IMR-90 (cell line): ENCODE data around the gene WLS. TPM values are rescaled to one million over a fixed set of nuclear protein-coding genes. Genes with fewer than 3 reads are reported as not detected.

Experiments used
- ATAC-seq: fragments of 200-7000 bp; cut with Tn5 transposase; 2 replicates; pipeline ENCODE4 v1.9.1; 2020; ENCODE audit warnings: low read depth, mild to moderate bottlenecking, moderate library complexity
- BruUV-seq: library from RNA; stranded (reverse); fragments of 400-500 nt; replicated peaks from 2 replicates; lab custom pipeline; 2021; lab: Mats Ljungman, UMichigan
- CTCF ChIA-PET: fragments of 300-600 bp; formaldehyde crosslinking; extraction: SDS; loops from one replicate; lab custom pipeline; 2021; ENCODE audit warnings: antibody characterized with exemption; lab: Yijun Ruan, JAX
- POLR2A ChIA-PET: fragments of 300-600 bp; sonication (Branson Sonifier 250); formaldehyde crosslinking; loops from one replicate; lab custom pipeline; 2022; ENCODE audit warnings: antibody characterized with exemption; ENCODE audit not compliant: unreplicated experiment; lab: Charles Lee
- DNase-seq: peaks from one replicate; pipeline ENCODE4 v3.0.0; 2013
- H2AFZ ChIP-seq: replicated peaks from 2 replicates; pipeline ENCODE3; 2013; ENCODE audit warnings: low read length, mild to moderate bottlenecking; ENCODE audit not compliant: poor library complexity
- H2AK5ac ChIP-seq: 2 replicates; pipeline ENCODE4 v1.6.1; 2013; ENCODE audit warnings: low read depth, low read length, inconsistent platforms
- H2AK9ac ChIP-seq: replicated peaks from 2 replicates; pipeline ENCODE3; 2013; ENCODE audit warnings: mild to moderate bottlenecking, low read depth, low read length, moderate library complexity; ENCODE audit not compliant: poor library complexity
- H2BK120ac ChIP-seq: 2 replicates; pipeline ENCODE4 v1.6.1; 2013; ENCODE audit warnings: low read depth, low read length, inconsistent platforms
- H2BK15ac ChIP-seq: 3 replicates; pipeline ENCODE4 v1.6.1; 2013; ENCODE audit warnings: low read depth, low read length, inconsistent platforms
- H2BK20ac ChIP-seq: 2 replicates; pipeline ENCODE4 v1.6.1; 2013; ENCODE audit warnings: low read depth, mild to moderate bottlenecking, inconsistent platforms, low read length, moderate library complexity
- H2BK5ac ChIP-seq: 2 replicates; pipeline ENCODE4 v1.6.1; 2013; ENCODE audit warnings: mild to moderate bottlenecking, low read depth, low read length, inconsistent platforms; ENCODE audit not compliant: poor library complexity, severe bottlenecking
- H3K14ac ChIP-seq: replicated peaks from 2 replicates; pipeline ENCODE4 v1.6.1; 2013; ENCODE audit warnings: low read depth, low read length, inconsistent platforms
- H3K18ac ChIP-seq: 2 replicates; pipeline ENCODE4 v1.6.1; 2013; ENCODE audit warnings: low read depth, low read length, control low read depth
- H3K23ac ChIP-seq: 2 replicates; pipeline ENCODE4 v1.6.1; 2013; ENCODE audit warnings: low read depth, low read length, inconsistent platforms
- H3K27ac ChIP-seq: 2 replicates; pipeline ENCODE4 v1.5.1; 2013; ENCODE audit warnings: mild to moderate bottlenecking, control low read depth, low read length; ENCODE audit not compliant: insufficient read depth
- H3K27me3 ChIP-seq: 2 replicates; pipeline ENCODE4 v1.6.1; 2013; ENCODE audit warnings: low read length; ENCODE audit not compliant: control insufficient read depth, insufficient read depth
- H3K36me3 ChIP-seq: 2 replicates; pipeline ENCODE4 v1.6.1; 2013; ENCODE audit warnings: low read length, mixed read lengths; ENCODE audit not compliant: control insufficient read depth, insufficient read depth
- H3K4ac ChIP-seq: 2 replicates; pipeline ENCODE4 v1.6.1; 2013; ENCODE audit warnings: low read depth, low read length, inconsistent platforms
- H3K4me1 ChIP-seq: 2 replicates; pipeline ENCODE4 v1.6.1; 2013; ENCODE audit warnings: low read length, mixed read lengths; ENCODE audit not compliant: control insufficient read depth, insufficient read depth
- H3K4me2 ChIP-seq: 2 replicates; pipeline ENCODE4 v1.6.1; 2013; ENCODE audit warnings: low read depth, mild to moderate bottlenecking, control low read depth, low read length, moderate library complexity
- H3K4me3 ChIP-seq: 2 replicates; pipeline ENCODE4 v1.5.1; 2013; ENCODE audit warnings: low read depth, mild to moderate bottlenecking, control low read depth, low read length, moderate library complexity; ENCODE audit not compliant: insufficient read depth
- H3K56ac ChIP-seq: 2 replicates; pipeline ENCODE4 v1.6.1; 2013; ENCODE audit warnings: low read length, inconsistent platforms; ENCODE audit not compliant: insufficient read depth; ENCODE audit errors: extremely low read depth
- H3K79me1 ChIP-seq, 2 experiments: 2 replicates each; pipeline ENCODE4 v1.6.1; 2013; ENCODE audit warnings: low read length in 2 of 2, inconsistent platforms in 1 of 2, low read depth in 1 of 2
- H3K9ac ChIP-seq: 2 replicates; pipeline ENCODE4 v1.6.1; 2013; ENCODE audit warnings: low read depth, low read length, control low read depth
- H3K9me1 ChIP-seq: 2 replicates; pipeline ENCODE4 v1.6.1; 2013; ENCODE audit warnings: low read length, inconsistent platforms; ENCODE audit not compliant: insufficient read depth
- H3K9me3 ChIP-seq: 2 replicates; pipeline ENCODE4 v1.6.1; 2013; ENCODE audit warnings: low read length; ENCODE audit not compliant: control insufficient read depth, insufficient read depth
- H4K20me1 ChIP-seq: 2 replicates; pipeline ENCODE4 v1.6.1; 2013; ENCODE audit warnings: low read length, inconsistent platforms; ENCODE audit not compliant: insufficient read depth
- H4K5ac ChIP-seq: 2 replicates; pipeline ENCODE4 v1.6.1; 2013; ENCODE audit warnings: mild to moderate bottlenecking, low read depth, low read length, control low read depth
- H4K8ac ChIP-seq, 2 experiments: 2 replicates each; pipeline ENCODE4 v1.6.1; 2013; ENCODE audit warnings: low read depth in 2 of 2, low read length in 2 of 2, control low read depth in 1 of 2, inconsistent platforms in 1 of 2
- H4K91ac ChIP-seq: 2 replicates; pipeline ENCODE4 v1.6.1; 2013; ENCODE audit warnings: low read depth, low read length, inconsistent platforms; ENCODE audit not compliant: insufficient read depth
- BHLHE40 ChIP-seq: fragments of 150-350 bp; IDR thresholded peaks from 2 replicates; pipeline ENCODE4 v1.6.1; 2016; ENCODE audit warnings: mild to moderate bottlenecking, low read depth, low read length
- CTCF ChIP-seq: conservative IDR thresholded peaks from 2 replicates; pipeline ENCODE4 v1.5.1; 2012; ENCODE audit warnings: mild to moderate bottlenecking, low read depth, low read length, improper control_type of control experiment
- ELK1 ChIP-seq: fragments of 150-350 bp; IDR thresholded peaks from 2 replicates; pipeline ENCODE4 v1.6.1; 2016; ENCODE audit warnings: low read depth, mild to moderate bottlenecking, low read length, moderate library complexity, borderline replicate concordance
- FOS ChIP-seq: fragments of 150-350 bp; IDR thresholded peaks from 2 replicates; pipeline ENCODE4 v1.6.1; 2016; ENCODE audit warnings: low read depth, low read length
- MAFK ChIP-seq: IDR thresholded peaks from 2 replicates; pipeline ENCODE4 v1.6.1; 2012; ENCODE audit warnings: low read depth, low read length, improper control_type of control experiment
- MAZ ChIP-seq: IDR thresholded peaks from 2 replicates; pipeline ENCODE4 v1.6.1; 2012; ENCODE audit warnings: low read depth, mild to moderate bottlenecking, low read length, improper control_type of control experiment, moderate library complexity, borderline replicate concordance
- MXI1 ChIP-seq: IDR thresholded peaks from 2 replicates; pipeline ENCODE4 v1.6.1; 2012; ENCODE audit warnings: low read depth, mild to moderate bottlenecking, low read length, moderate library complexity, borderline replicate concordance
- RAD21 ChIP-seq: IDR thresholded peaks from 2 replicates; pipeline ENCODE4 v1.6.1; 2012; ENCODE audit warnings: low read length, improper control_type of control experiment
- RCOR1 ChIP-seq: IDR thresholded peaks from 2 replicates; pipeline ENCODE4 v1.6.1; 2012; ENCODE audit warnings: mild to moderate bottlenecking, low read length, improper control_type of control experiment; ENCODE audit not compliant: insufficient replicate concordance
- RFX5 ChIP-seq: IDR thresholded peaks from 2 replicates; pipeline ENCODE4 v1.8.0; 2012; ENCODE audit warnings: low read depth, mild to moderate bottlenecking, low read length, moderate library complexity
- SMC3 ChIP-seq: fragments of 150-350 bp; IDR thresholded peaks from 2 replicates; pipeline ENCODE4 v1.6.1; 2016; ENCODE audit warnings: low read depth, mild to moderate bottlenecking, antibody characterized with exemption, low read length, moderate library complexity
- WGBS, 2 experiments: methylation state at CpG; one replicate each; pipeline versions ENCODE4 v1.1.5 to v1.1.7; 2013; ENCODE audit warnings: missing lambda C conversion rate in 2 of 2; ENCODE audit not compliant: insufficient read length in 1 of 2; ENCODE audit errors: extremely low coverage in 2 of 2; 5-methylcytosine and 5-hydroxymethylcytosine counted together
- dilution Hi-C: fragments of 300-500 bp; cut with HindIII; formaldehyde crosslinking; loops from one replicate; pipeline ENCODE4 v1.14.3; 2018; ENCODE audit warnings: low sequenced_read_pairs; ENCODE audit not compliant: unreplicated experiment
- in situ Hi-C: fragments of 300-500 bp; cut with MboI; formaldehyde crosslinking; loops from 3 replicates; pipeline ENCODE4 v1.14.3; 2019; ENCODE audit warnings: low sequenced_read_pairs, inconsistent platforms, mixed read lengths
- intact Hi-C: fragments of 100-400 bp; cut with micrococcal nuclease; formaldehyde crosslinking; loops from 2 replicates; pipeline ENCODE4 v1.10.0; 2022
- polyA plus RNA-seq, 3 experiments: library from polyadenylated mRNA; depleted of rRNA; stranded (reverse); fragments of >200 nt; gene quantifications; 2 replicates each; pipeline ENCODE4 v1.2.3, GENCODE V29; 2012; ENCODE audit warnings: low replicate concordance in 1 of 3
- total RNA-seq: library from RNA; depleted of rRNA; stranded (reverse); fragments of >200 nt; gene quantifications from 2 replicates; pipeline ENCODE4 v1.2.3, GENCODE V29; 2012

The WLS gene
- total and polyA plus RNA-seq, 2 of the 4 experiments (the other 2 are of a cell fraction): 152 to 157 TPM

GRCh38 chr1:68144856-68145255 is 87.5 kb downstream of the WLS start:
- Histone ChIP-seq H3K9ac (no peak overlapping the region), H3K4ac (no peak overlapping the region), H3K27me3 (no peaks in the 10 kb centered on the region), H4K5ac (no peak overlapping the region), H3K14ac (no peak overlapping the region), H2AFZ (no peak overlapping the region), H2BK120ac (no peak overlapping the region), H4K8ac (no peak overlapping the region), H3K18ac (no peak overlapping the region), H2AK9ac (no peak overlapping the region), H3K4me2 (no peak overlapping the region), H2BK15ac (no peak overlapping the region), H3K36me3 (peaks cover 42% of the 10 kb centered on the region), H3K4me1 (peaks cover 19% of the 10 kb centered on the region), H2BK20ac (no peak overlapping the region), H4K91ac (no peak overlapping the region), H3K9me3 (no peaks in the 10 kb centered on the region), H2BK5ac (no peak overlapping the region), H3K79me1 (peaks cover 0 to 25% of the 10 kb centered on the region in 2 experiments; a peak in 1 of 4 replicates), H4K20me1 (peaks cover 3% of the 10 kb centered on the region; the same call in 1 of the 2 replicates), H2AK5ac (no peak overlapping the region), H3K23ac (no peak overlapping the region; the same call in 1 of the 2 replicates), H3K27ac (no peak overlapping the region), H3K4me3 (no peak overlapping the region), H3K56ac (no peak overlapping the region), H3K9me1 (peaks cover 29% of the 10 kb centered on the region)
- no CpG with 5 or more reads among the region's 4 CpGs for WGBS, 2 experiments
- dilution Hi-C loops (no loop called here), in situ Hi-C loops (no loop called here), intact Hi-C loops (no loop called here)
- no peak for TF ChIP-seq BHLHE40
- TF ChIP-seq MAFK: no peak
- no peak for TF ChIP-seq ELK1
- TF ChIP-seq MAZ: no peak
- TF ChIP-seq FOS: no peak
- no peak for TF ChIP-seq CTCF
- TF ChIP-seq RCOR1: no peak
- TF ChIP-seq RFX5: no peak
- TF ChIP-seq RAD21: no peak
- no peak for TF ChIP-seq MXI1
- TF ChIP-seq SMC3: no peak
- ATAC-seq: no peak
- ChIA-PET CTCF (interaction anchor here (1.0 kb wide), 1 partner anchor 176 kb away, joined by 4 read pairs; no protein-coding TSS in a partner anchor), POLR2A (no interaction called here)
- no peak for DNase-seq
- BruUV-seq: no TSS peak
